ENCODE results near the gene PLXNC1. TPM values are rescaled to one million over a fixed set of nuclear protein-coding genes. Genes with fewer than 3 reads are reported as not detected.

The PLXNC1 gene
- total and polyA plus RNA-seq, 2 donors (not counting 1 experiment from before 2014, with no cell fraction given): 9.7 to 33.6 TPM

DNA sequence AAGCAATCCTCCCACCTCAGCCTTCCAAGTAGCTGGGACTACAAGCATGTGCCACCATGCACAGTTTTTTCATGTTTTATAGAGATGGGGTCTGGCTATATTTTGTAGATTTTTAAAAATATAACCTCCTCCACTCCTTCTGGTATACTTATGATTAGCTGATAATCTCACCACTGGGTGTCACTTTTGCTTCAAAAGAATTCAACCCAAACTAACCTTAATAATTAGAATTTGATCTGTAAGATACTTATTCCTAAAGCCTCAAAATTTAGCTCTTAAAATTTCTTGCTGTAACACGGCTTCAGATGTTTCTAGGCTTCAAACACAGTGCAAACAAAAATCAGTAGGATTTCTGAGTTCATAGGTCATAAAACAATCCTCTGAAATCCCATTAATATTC, 181.0 kb downstream of the PLXNC1 start:
- H3K9me3 Mint-ChIP-seq (ENCODE audit: insufficient read depth): no peaks in the 10 kb centered on the region
- TF ChIP-seq, protein P1, sequence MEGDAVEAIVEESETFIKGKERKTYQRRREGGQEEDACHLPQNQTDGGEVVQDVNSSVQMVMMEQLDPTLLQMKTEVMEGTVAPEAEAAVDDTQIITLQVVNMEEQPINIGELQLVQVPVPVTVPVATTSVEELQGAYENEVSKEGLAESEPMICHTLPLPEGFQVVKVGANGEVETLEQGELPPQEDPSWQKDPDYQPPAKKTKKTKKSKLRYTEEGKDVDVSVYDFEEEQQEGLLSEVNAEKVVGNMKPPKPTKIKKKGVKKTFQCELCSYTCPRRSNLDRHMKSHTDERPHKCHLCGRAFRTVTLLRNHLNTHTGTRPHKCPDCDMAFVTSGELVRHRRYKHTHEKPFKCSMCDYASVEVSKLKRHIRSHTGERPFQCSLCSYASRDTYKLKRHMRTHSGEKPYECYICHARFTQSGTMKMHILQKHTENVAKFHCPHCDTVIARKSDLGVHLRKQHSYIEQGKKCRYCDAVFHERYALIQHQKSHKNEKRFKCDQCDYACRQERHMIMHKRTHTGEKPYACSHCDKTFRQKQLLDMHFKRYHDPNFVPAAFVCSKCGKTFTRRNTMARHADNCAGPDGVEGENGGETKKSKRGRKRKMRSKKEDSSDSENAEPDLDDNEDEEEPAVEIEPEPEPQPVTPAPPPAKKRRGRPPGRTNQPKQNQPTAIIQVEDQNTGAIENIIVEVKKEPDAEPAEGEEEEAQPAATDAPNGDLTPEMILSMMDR (IDR thresholded peaks at IDR 0.05): no peak
- no peak for TF ChIP-seq EZH2 (IDR thresholded peaks at IDR 0.05; ENCODE audit: borderline replicate concordance, insufficient read depth, low read depth, low read length, poor library complexity, severe bottlenecking)
- ATAC-seq (ENCODE audit: low read depth): no peak

GRCh38 chr12:94333396-94333795, 185.0 kb downstream of the PLXNC1 start:
- POLR2A ChIA-PET: no interaction called here
- H3K27ac ChIP-seq (ENCODE audit: low read length in 2 of 2): no peak overlapping the region
- H3K4me2 ChIP-seq (replicated peaks; ENCODE audit: low read depth, low read length, poor library complexity, severe bottlenecking): no peak overlapping the region
- WGBS (ENCODE audit: insufficient coverage): no CpG with 5 or more reads among the region's 3 CpGs
- no peaks in the 10 kb centered on the region for H3K9me3 Mint-ChIP-seq (ENCODE audit: insufficient read depth)
- H3K36me3 ChIP-seq (replicated peaks in 1 of 2; ENCODE audit: control extremely low read depth in 1 of 2, control insufficient read depth in 1 of 2, extremely low read depth in 1 of 2, insufficient read depth in 2 of 2, low read length in 1 of 2): no peaks in the 10 kb centered on the region
- intact Hi-C loops (cut with micrococcal nuclease): no loop called here
- CTCF ChIA-PET: no interaction called here
- H3K4me3 Mint-ChIP-seq: no peak overlapping the region
- no peaks in the 10 kb centered on the region for H3K27me3 Mint-ChIP-seq
- no peak overlapping the region for H3K27ac Mint-ChIP-seq
- TF ChIP-seq EZH2 (IDR thresholded peaks at IDR 0.05; ENCODE audit: borderline replicate concordance, insufficient read depth, low read depth, low read length, poor library complexity, severe bottlenecking): no peak
- TF ChIP-seq, protein P1 (IDR thresholded peaks at IDR 0.05): no peak
- H2AFZ ChIP-seq (ENCODE audit: insufficient read depth, low read depth, low read length, poor library complexity, severe bottlenecking): no peak overlapping the region
- no peaks in the 10 kb centered on the region for H3K4me1 ChIP-seq (ENCODE audit: control insufficient read depth in 2 of 2, insufficient read depth in 2 of 2, low read length in 2 of 2)
- H3K4me3 ChIP-seq (ENCODE audit: control extremely low read depth in 1 of 5, extremely low read depth in 1 of 5, insufficient read depth in 1 of 5, low read depth in 2 of 5, low read length in 4 of 5): no peak overlapping the region
- no peak for ATAC-seq (ENCODE audit: low read depth)
- peaks cover 4% of the 10 kb centered on the region for H3K4me1 Mint-ChIP-seq
- H3K79me2 ChIP-seq (ENCODE audit: control insufficient read depth, insufficient read depth, low read length): no peaks in the 10 kb centered on the region
- H4K20me1 ChIP-seq (ENCODE audit: control insufficient read depth, insufficient read depth, low read length, poor library complexity, severe bottlenecking): no peaks in the 10 kb centered on the region
- no peaks in the 10 kb centered on the region for H3K27me3 ChIP-seq (replicated peaks in 1 of 4; ENCODE audit: control extremely low read depth in 1 of 4, control insufficient read depth in 3 of 4, insufficient read depth in 4 of 4, low read length in 3 of 4)
- H3K9me3 ChIP-seq (ENCODE audit: control extremely low read depth in 1 of 3, control insufficient read depth in 2 of 3, insufficient read depth in 1 of 3, low read length in 2 of 3): no peaks in the 10 kb centered on the region
- no peak overlapping the region for H3K9ac ChIP-seq (ENCODE audit: low read length)
- DNase-seq: no peak

More for the DNA sequence above, 181.0 kb downstream of the PLXNC1 start:
- no peak overlapping the region for H3K27ac ChIP-seq (ENCODE audit: low read length in 2 of 2)
- H3K4me1 ChIP-seq (ENCODE audit: control insufficient read depth in 2 of 2, insufficient read depth in 2 of 2, low read length in 2 of 2): no peaks in the 10 kb centered on the region
- Mint-ChIP-seq H3K27ac (no peak overlapping the region), H3K4me1 (peaks cover 4% of the 10 kb centered on the region), H3K4me3 (no peak overlapping the region), H3K27me3 (no peaks in the 10 kb centered on the region)
- no peaks in the 10 kb centered on the region for H3K79me2 ChIP-seq (ENCODE audit: control insufficient read depth, insufficient read depth, low read length)
- peaks cover 0 to 3% of the 10 kb centered on the region in 2 experiments for H3K36me3 ChIP-seq (replicated peaks in 1 of 2; ENCODE audit: control extremely low read depth in 1 of 2, control insufficient read depth in 1 of 2, extremely low read depth in 1 of 2, insufficient read depth in 2 of 2, low read length in 1 of 2)
- H3K9ac ChIP-seq (ENCODE audit: low read length): no peak overlapping the region
- H2AFZ ChIP-seq (ENCODE audit: insufficient read depth, low read depth, low read length, poor library complexity, severe bottlenecking): no peak overlapping the region
- H3K4me2 ChIP-seq (replicated peaks; ENCODE audit: low read depth, low read length, poor library complexity, severe bottlenecking): no peak overlapping the region
- POLR2A ChIA-PET: no interaction called here
- no peaks in the 10 kb centered on the region for H3K9me3 ChIP-seq (ENCODE audit: control extremely low read depth in 1 of 3, control insufficient read depth in 2 of 3, insufficient read depth in 1 of 3, low read length in 2 of 3)
- no peaks in the 10 kb centered on the region for H3K27me3 ChIP-seq (replicated peaks in 1 of 4; ENCODE audit: control extremely low read depth in 1 of 4, control insufficient read depth in 3 of 4, insufficient read depth in 4 of 4, low read length in 3 of 4)
- CTCF ChIA-PET: interaction anchor here (0.8 to 1.2 kb wide), 3 partner anchors 106 to 193 kb away, joined by 3 read pairs; no protein-coding TSS in a partner anchor
- DNase-seq: no peak
- no peak overlapping the region for H3K4me3 ChIP-seq (ENCODE audit: control extremely low read depth in 1 of 5, extremely low read depth in 1 of 5, insufficient read depth in 1 of 5, low read depth in 2 of 5, low read length in 4 of 5)
- H4K20me1 ChIP-seq (ENCODE audit: control insufficient read depth, insufficient read depth, low read length, poor library complexity, severe bottlenecking): no peaks in the 10 kb centered on the region
- intact Hi-C loops (cut with micrococcal nuclease): no loop called here
- no CpG with 5 or more reads among the region's 1 CpG for WGBS (ENCODE audit: insufficient coverage)

Data from B cell (primary cell).